Vagina (tissue), 2 donors: ENCODE results near the gene QSOX1. TPM values are rescaled to one million over a fixed set of nuclear protein-coding genes. Genes with fewer than 3 reads are reported as not detected.

Experiments
- DNase-seq, 2 donors: peaks; one replicate each; pipeline ENCODE4 v3.0.0-alpha.2; 2017; ENCODE audit errors: extremely low spot score in 2 of 2
- H3K27ac ChIP-seq: fragments of 200-600 bp; sonication (generic); one replicate; pipeline ENCODE4 v1.5.1; 2019
- H3K27me3 ChIP-seq: fragments of 200-600 bp; sonication (generic); one replicate; pipeline ENCODE4 v1.5.1; 2019
- H3K36me3 ChIP-seq, 2 donors: fragments of 200-600 bp; sonication (generic); one replicate each; pipeline ENCODE4 v1.5.1; 2017 to 2019
- H3K4me1 ChIP-seq: fragments of 200-600 bp; sonication (generic); one replicate; pipeline ENCODE4 v1.5.1; 2019
- H3K4me3 ChIP-seq, 2 donors: fragments of 200-600 bp; sonication (generic); 1 replicate in 1 of 2; 2 replicates in 1 of 2; pipeline ENCODE4 v1.5.1; 2016 to 2019
- H3K9me3 ChIP-seq: fragments of 200-600 bp; sonication (generic); one replicate; pipeline ENCODE4 v1.5.1; 2019
- POLR2A ChIP-seq, 2 donors: fragments of 450-650 bp; IDR thresholded peaks; one replicate each; pipeline ENCODE4 v1.6.1; 2017; ENCODE audit warnings: antibody characterized with exemption in 2 of 2, mild to moderate bottlenecking in 2 of 2, moderate library complexity in 2 of 2
- POLR2AphosphoS5 ChIP-seq, 2 donors: sonication (generic); formaldehyde crosslinking; IDR thresholded peaks; one replicate each; pipeline ENCODE4 v1.9.0; 2017; ENCODE audit warnings: antibody characterized with exemption in 2 of 2, mild to moderate bottlenecking in 2 of 2, low read depth in 1 of 2; ENCODE audit not compliant: insufficient read depth in 1 of 2
- intact Hi-C: fragments of 100-400 bp; cut with DNase I; formaldehyde crosslinking; loops from one replicate; pipeline ENCODE4 v1.15.1; 2023
- total RNA-seq: library from RNA; depleted of rRNA; stranded (reverse); fragments of >200 nt; gene quantifications from one replicate; pipeline ENCODE4 v1.2.3, GENCODE V29; 2016
- TF ChIP-seq, protein P1 (sequence below), 3 experiments: fragments of 450-650 bp in 2 of 3; fragments of 200-600 bp in 1 of 3; sonication (generic) in 1 of 3; IDR thresholded peaks; one replicate each; pipeline ENCODE4 v1.5.1; 2017 to 2019; ENCODE audit warnings: antibody characterized with exemption in 3 of 3, mild to moderate bottlenecking in 2 of 3, moderate library complexity in 2 of 3

Gene QSOX1
- total RNA-seq, 1 donor from 2014 or later: 103 TPM

GRCh38 chr1:180173451-180173850 lies 18.8 kb downstream of the QSOX1 start:
- DNase-seq: no peak
- intact Hi-C loops: loop anchor here (10.0 kb wide), 1 partner anchor 59 kb away; no protein-coding TSS in a partner anchor
- Histone ChIP-seq H3K36me3 (no peaks in the 10 kb centered on the region), H3K27me3 (no peaks in the 10 kb centered on the region), H3K4me3 (no peak overlapping the region), H3K9me3 (no peaks in the 10 kb centered on the region), H3K4me1 (peaks cover 40% of the 10 kb centered on the region), H3K27ac (peak overlapping the region; percentile 10)
- no peak for TF ChIP-seq POLR2A (IDR thresholded peaks at IDR 0.05)
- TF ChIP-seq, protein P1, sequence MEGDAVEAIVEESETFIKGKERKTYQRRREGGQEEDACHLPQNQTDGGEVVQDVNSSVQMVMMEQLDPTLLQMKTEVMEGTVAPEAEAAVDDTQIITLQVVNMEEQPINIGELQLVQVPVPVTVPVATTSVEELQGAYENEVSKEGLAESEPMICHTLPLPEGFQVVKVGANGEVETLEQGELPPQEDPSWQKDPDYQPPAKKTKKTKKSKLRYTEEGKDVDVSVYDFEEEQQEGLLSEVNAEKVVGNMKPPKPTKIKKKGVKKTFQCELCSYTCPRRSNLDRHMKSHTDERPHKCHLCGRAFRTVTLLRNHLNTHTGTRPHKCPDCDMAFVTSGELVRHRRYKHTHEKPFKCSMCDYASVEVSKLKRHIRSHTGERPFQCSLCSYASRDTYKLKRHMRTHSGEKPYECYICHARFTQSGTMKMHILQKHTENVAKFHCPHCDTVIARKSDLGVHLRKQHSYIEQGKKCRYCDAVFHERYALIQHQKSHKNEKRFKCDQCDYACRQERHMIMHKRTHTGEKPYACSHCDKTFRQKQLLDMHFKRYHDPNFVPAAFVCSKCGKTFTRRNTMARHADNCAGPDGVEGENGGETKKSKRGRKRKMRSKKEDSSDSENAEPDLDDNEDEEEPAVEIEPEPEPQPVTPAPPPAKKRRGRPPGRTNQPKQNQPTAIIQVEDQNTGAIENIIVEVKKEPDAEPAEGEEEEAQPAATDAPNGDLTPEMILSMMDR (IDR thresholded peaks at IDR 0.05): no peak
- TF ChIP-seq POLR2AphosphoS5 (IDR thresholded peaks at IDR 0.05; ENCODE audit: insufficient read depth in 1 of 2, low read depth in 1 of 2): no peak

GRCh38 chr1:180173952-180174351 lies 19.3 kb downstream of the QSOX1 start:
- peak overlapping the region; percentile 10 for H3K27ac ChIP-seq
- peaks cover 35% of the 10 kb centered on the region for H3K4me1 ChIP-seq
- H3K36me3 ChIP-seq: no peaks in the 10 kb centered on the region
- no peak overlapping the region for H3K4me3 ChIP-seq
- H3K27me3 ChIP-seq: no peaks in the 10 kb centered on the region
- TF ChIP-seq POLR2AphosphoS5 (IDR thresholded peaks at IDR 0.05; ENCODE audit: insufficient read depth in 1 of 2, low read depth in 1 of 2): peak in 1 of 2 donors; percentile 50
- TF ChIP-seq, protein P1 (IDR thresholded peaks at IDR 0.05): no peak
- no peak for DNase-seq
- H3K9me3 ChIP-seq: no peaks in the 10 kb centered on the region
- intact Hi-C loops: loop anchor here (10.0 kb wide), 1 partner anchor 59 kb away; no protein-coding TSS in a partner anchor

DNA sequence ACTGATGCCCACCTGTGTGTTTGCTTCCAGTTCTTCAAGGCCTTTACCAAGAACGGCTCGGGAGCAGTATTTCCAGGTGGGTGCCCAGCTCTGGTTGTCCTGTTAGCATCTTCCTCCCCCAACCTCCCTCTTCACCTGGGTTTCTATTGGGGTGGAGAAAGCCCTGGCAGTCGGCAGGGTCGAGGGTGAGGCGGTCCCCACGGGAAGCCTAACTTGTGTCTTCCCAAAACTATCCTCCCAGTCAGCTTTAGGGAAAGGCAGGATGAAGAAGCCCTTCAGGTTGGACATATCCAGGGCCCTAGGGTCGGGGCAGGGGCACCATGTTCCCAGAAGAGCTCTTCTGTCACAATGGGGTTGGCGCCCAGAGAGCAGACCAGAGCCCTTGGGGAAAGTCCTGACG lies 20.6 kb downstream of the QSOX1 start:
- H3K36me3 ChIP-seq: no peaks in the 10 kb centered on the region
- H3K4me1 ChIP-seq: peaks cover 23% of the 10 kb centered on the region
- H3K27ac ChIP-seq: no peak overlapping the region
- H3K27me3 ChIP-seq: no peaks in the 10 kb centered on the region
- no peak overlapping the region for H3K4me3 ChIP-seq
- no peak for DNase-seq
- no peaks in the 10 kb centered on the region for H3K9me3 ChIP-seq
- no peak for TF ChIP-seq POLR2A (IDR thresholded peaks at IDR 0.05)
- TF ChIP-seq, protein P1 (IDR thresholded peaks at IDR 0.05): no peak
- TF ChIP-seq POLR2AphosphoS5 (IDR thresholded peaks at IDR 0.05; ENCODE audit: insufficient read depth in 1 of 2, low read depth in 1 of 2): no peak
- intact Hi-C loops: loop anchor here (10.0 kb wide), 1 partner anchor 60 kb away; no protein-coding TSS in a partner anchor

DNA sequence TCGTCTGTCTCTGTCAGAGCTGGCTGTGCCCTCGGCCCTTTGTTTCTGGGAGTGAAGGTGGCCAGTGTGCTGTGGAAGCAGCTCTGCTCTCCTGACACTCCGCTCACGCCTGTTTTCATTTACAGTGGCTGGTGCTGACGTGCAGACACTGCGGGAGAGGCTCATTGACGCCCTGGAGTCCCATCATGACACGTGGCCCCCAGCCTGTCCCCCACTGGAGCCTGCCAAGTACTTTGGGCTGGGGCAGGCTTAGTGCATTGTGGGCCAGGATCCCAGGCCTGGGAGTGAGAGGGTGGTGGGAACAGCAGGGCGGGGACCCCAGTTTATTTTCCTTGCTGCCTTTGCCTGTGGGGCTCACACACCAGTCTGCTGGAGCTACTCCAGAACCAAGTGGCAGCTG lies 21.1 kb downstream of the QSOX1 start:
- H3K4me3 ChIP-seq: no peak overlapping the region
- H3K36me3 ChIP-seq: no peaks in the 10 kb centered on the region
- intact Hi-C loops: loop anchor here (10.0 kb wide), 1 partner anchor 61 kb away; no protein-coding TSS in a partner anchor
- no peak overlapping the region for H3K27ac ChIP-seq
- peaks cover 20% of the 10 kb centered on the region for H3K4me1 ChIP-seq
- TF ChIP-seq, protein P1 (IDR thresholded peaks at IDR 0.05): no peak
- TF ChIP-seq POLR2A (IDR thresholded peaks at IDR 0.05) (no peak), POLR2AphosphoS5 (IDR thresholded peaks at IDR 0.05; ENCODE audit: insufficient read depth in 1 of 2, low read depth in 1 of 2) (no peak)
- DNase-seq: no peak
- H3K9me3 ChIP-seq: no peaks in the 10 kb centered on the region
- no peaks in the 10 kb centered on the region for H3K27me3 ChIP-seq

DNA sequence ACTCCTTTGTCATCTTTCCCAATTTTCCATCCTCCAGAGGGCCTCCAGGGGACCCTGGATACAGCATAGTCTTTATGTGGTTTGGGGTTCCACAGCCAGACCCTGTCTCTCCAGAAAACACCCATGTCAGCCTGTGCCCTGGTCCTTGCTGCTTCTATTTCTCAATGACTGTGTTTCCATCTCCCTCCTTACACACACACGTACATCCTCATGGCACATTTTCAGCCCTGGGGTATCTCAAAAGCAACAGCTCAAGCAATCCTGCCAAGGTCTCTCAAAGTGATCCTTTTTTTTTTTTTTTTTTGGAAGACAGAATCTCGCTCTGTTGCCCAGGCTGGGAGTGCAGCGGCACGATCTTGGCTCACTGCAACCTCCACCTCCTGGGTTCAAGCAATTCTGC lies 22.3 kb downstream of the QSOX1 start:
- peaks cover 20% of the 10 kb centered on the region for H3K4me1 ChIP-seq
- peaks cover 0 to 1% of the 10 kb centered on the region in 2 donors for H3K36me3 ChIP-seq
- intact Hi-C loops: loop anchor here (10.0 kb wide), 1 partner anchor 62 kb away; no protein-coding TSS in a partner anchor
- H3K9me3 ChIP-seq: no peaks in the 10 kb centered on the region
- no peak overlapping the region for H3K27ac ChIP-seq
- H3K4me3 ChIP-seq: no peak overlapping the region
- TF ChIP-seq, protein P1 (IDR thresholded peaks at IDR 0.05): no peak
- no peak for TF ChIP-seq POLR2AphosphoS5 (IDR thresholded peaks at IDR 0.05; ENCODE audit: insufficient read depth in 1 of 2, low read depth in 1 of 2)
- TF ChIP-seq POLR2A (IDR thresholded peaks at IDR 0.05): no peak
- no peaks in the 10 kb centered on the region for H3K27me3 ChIP-seq
- DNase-seq: no peak
